GM19463 (cell line): Measurements from ENCODE around the gene DHX29.

ENCODE experiments used
- ATAC-seq: cut with Tn5 transposase; IDR thresholded peaks from one replicate; pipeline ENCODE4 v1.9.1; 2021; ENCODE audit warnings: mild to moderate bottlenecking, moderate library complexity; ENCODE audit not compliant: unreplicated experiment

DHX29 gene

DNA sequence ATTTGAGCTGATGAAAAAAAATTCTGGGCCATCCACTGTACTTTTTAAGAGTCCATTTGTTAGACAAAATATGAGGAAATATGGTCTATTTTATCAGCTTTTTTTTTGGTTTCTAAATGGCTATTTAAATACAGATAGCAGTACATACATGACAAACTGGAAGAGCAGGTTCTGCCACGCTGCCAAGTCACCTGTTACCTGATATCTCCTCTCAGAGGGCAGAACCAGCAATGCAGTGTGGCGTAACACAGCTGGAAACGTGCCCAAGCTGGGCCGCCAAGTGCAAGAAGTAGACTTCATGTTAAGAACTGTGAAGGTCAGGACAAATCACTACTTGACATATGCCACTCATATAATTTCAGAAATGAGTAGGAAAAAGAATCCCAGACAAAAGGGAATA, 88.5 kb downstream of the DHX29 start:
- ATAC-seq, result no peak

DNA sequence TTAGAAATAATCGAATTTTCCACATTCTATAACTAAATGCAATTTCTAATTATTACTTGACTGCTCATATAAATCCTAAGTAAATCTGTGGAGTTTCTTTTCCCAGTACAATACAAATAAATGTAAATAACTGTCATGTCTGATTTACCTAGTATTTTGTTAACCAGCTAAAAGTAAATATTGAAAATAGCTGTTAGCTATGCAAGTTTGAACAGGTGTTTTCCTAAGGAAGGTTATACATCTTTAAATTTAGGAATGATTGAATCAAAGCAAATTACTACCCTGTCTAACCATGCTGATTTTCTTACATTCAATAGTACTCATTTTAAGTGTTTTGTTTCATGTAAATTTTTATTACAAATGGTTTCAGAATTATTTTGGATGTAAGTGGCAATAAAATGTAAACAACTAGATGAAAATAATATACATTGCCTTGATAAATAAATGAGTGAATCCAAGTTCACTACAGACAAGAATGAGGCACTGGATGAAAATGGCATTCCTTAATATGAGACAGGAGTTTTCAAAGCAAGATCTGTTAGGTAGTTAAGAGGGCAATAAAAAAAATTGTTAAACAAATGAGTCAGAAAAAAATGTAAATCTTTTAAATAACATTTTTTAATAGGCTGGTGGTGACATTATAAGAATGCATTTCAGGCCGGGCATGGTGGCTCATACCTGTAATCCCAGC, 96.2 kb downstream of the DHX29 start:
- no peak for ATAC-seq
